Effector memory CD4-positive, alpha-beta T cell (primary cell): ENCODE results near the gene SMAD7.

Experiments
- DNase-seq, 3 donors: peaks; one replicate each; pipeline ENCODE4 v3.0.0-alpha.2; 2020
- H3K27ac ChIP-seq: 2 replicates; pipeline ENCODE4 v1.7.0; 2013; ENCODE audit warnings: mild to moderate bottlenecking, low read length, moderate library complexity; ENCODE audit not compliant: insufficient read depth, poor library complexity, severe bottlenecking
- H3K27me3 ChIP-seq: replicated peaks from 2 replicates; pipeline ENCODE4 v1.7.0; 2013; ENCODE audit warnings: mild to moderate bottlenecking, low read length; ENCODE audit not compliant: insufficient read depth, control insufficient read depth, poor library complexity, severe bottlenecking
- H3K36me3 ChIP-seq: 2 replicates; pipeline ENCODE4 v1.7.0; 2013; ENCODE audit warnings: mild to moderate bottlenecking, low read length, moderate library complexity; ENCODE audit not compliant: control insufficient read depth, insufficient read depth
- H3K4me1 ChIP-seq: 2 replicates; pipeline ENCODE4 v1.7.0; 2013; ENCODE audit warnings: low read length, mild to moderate bottlenecking; ENCODE audit not compliant: control insufficient read depth, insufficient read depth, poor library complexity, severe bottlenecking
- H3K4me3 ChIP-seq: 2 replicates; pipeline ENCODE4 v1.7.0; 2013; ENCODE audit warnings: low read length, low read depth, mild to moderate bottlenecking; ENCODE audit not compliant: insufficient read depth, poor library complexity, severe bottlenecking
- H3K9me3 ChIP-seq: 2 replicates; pipeline ENCODE4 v1.7.0; 2013; ENCODE audit warnings: mild to moderate bottlenecking, low read length, moderate library complexity; ENCODE audit not compliant: control insufficient read depth

The SMAD7 gene

DNA sequence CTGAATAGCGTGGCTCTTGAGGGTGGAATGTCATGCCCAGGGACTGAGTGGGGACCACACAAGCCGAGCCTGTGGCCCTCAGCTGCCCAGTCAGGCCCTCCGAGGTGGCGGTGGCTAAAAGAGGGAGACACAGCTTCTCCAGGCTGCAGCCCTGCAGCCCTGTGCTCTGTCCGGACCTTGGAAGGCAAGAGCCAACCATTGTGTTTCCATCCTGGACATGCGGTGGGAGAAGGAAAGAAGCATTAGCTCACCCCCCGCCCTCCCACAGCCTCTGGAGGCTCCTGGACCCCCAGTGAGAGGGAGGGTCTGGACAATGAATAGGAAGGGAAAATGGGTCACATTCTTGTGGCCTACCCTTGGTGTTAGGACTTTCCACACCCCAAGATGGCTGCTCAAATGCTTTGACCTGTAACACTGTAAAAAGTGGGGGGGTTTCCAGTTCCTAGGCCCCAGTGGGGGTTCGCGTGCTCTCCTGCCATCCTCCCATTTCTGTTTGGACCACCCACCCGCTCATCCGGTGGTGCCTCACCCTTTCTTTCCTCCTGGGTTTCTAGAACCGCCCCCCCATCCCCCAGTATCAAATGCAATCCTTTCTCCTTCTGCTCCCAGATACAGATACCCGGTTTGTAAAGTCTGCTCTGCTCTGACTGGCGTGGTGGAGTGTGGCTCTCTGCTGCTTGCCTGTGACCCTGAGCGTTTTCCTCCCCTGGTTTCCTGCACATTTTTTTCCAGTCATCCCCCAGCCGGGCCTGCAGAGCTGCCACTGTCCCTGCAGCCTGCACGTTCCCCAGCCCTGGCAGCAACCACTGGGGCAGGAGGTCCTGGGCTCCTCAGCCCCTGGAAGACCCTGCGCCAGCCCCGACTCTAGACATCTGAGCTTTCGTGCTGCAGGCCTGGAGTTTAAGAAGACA is 36.3 kb upstream of the SMAD7 start:
- Histone ChIP-seq H3K36me3 (no peaks in the 10 kb centered on the region), H3K9me3 (no peaks in the 10 kb centered on the region), H3K27me3 (no peaks in the 10 kb centered on the region), H3K4me3 (no peak overlapping the region), H3K27ac (no peak overlapping the region), H3K4me1 (no peaks in the 10 kb centered on the region)
- no peak for DNase-seq

DNA sequence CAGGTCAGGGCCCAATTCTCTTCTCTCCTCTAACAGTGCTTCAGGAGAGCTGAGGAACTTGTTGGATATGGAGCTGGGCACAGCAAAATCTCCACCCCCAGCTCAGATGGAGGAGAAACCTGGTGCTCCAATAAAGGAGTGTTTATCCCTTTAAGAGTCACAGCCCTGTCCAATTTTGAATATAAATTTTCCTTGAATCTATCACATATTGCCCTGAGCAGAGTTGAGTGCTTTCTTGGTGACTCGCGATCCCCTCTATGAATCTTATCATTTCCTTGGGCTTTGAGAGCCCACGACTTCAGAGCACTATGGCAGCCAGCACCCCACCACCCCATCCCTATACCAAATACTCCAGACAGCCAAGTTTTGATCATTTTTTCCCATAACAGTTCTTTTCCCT is 34.4 kb upstream of the SMAD7 start:
- no peaks in the 10 kb centered on the region for H3K27me3 ChIP-seq
- no peaks in the 10 kb centered on the region for H3K36me3 ChIP-seq
- H3K4me3 ChIP-seq: no peak overlapping the region
- H3K4me1 ChIP-seq: no peaks in the 10 kb centered on the region
- no peaks in the 10 kb centered on the region for H3K9me3 ChIP-seq
- DNase-seq: no peak
- no peak overlapping the region for H3K27ac ChIP-seq

DNA sequence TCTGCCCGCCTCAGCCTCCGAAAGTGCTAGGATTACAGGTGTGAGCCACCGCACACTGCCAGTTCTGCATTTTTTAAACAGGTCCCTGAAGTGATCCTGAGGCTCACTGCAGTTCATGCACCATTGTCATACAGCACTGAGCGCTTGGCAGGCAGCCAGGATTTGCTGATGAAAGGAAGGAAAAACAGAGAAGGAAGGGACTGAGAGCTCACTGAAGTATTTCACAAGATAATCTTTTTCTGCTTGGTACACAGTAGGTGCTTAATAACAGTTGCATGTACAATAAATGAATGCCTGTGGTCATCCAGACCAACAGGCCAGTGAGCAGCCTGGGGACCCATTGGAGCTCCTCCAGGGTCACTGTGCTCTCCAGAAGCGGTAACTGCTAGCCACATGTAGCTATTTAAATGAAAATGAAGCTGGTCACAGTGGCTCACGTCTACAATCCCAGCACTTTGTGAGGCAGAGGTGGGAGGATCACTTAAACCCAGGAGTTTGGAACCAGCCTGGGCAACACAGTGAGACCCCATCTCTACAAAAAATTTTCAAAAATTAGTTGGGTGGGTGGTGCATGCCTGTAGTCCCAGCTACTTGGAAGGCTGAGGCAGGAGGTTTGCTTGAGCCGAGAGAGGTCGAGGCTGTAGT is 33.1 kb upstream of the SMAD7 start:
- Histone ChIP-seq H3K27me3 (no peaks in the 10 kb centered on the region), H3K36me3 (no peaks in the 10 kb centered on the region), H3K9me3 (no peaks in the 10 kb centered on the region), H3K4me3 (no peak overlapping the region), H3K27ac (no peak overlapping the region), H3K4me1 (no peaks in the 10 kb centered on the region)
- no peak for DNase-seq

DNA sequence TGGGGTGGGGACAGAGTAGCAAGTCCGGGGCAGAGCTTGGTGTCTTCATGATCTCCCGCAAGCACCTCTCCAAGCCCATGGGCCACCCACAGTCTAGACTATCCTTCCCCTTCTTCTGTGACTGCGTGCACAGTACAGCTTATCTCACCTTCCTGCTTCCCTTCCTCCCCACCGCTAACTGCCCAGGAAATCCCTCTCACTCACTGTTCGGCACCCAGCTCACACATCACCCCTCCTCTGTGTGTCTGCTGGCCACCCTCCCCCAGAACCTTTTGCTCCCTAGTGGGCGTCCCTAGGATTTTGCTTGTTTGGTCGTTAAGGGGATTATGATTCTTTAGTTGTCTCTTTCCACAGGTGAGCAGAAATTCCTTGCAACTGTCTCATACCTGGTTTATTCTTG is 31.5 kb upstream of the SMAD7 start:
- no peak overlapping the region for H3K4me3 ChIP-seq
- DNase-seq: no peak
- no peaks in the 10 kb centered on the region for H3K9me3 ChIP-seq
- H3K4me1 ChIP-seq: no peaks in the 10 kb centered on the region
- no peaks in the 10 kb centered on the region for H3K36me3 ChIP-seq
- no peaks in the 10 kb centered on the region for H3K27me3 ChIP-seq
- no peak overlapping the region for H3K27ac ChIP-seq

DNA sequence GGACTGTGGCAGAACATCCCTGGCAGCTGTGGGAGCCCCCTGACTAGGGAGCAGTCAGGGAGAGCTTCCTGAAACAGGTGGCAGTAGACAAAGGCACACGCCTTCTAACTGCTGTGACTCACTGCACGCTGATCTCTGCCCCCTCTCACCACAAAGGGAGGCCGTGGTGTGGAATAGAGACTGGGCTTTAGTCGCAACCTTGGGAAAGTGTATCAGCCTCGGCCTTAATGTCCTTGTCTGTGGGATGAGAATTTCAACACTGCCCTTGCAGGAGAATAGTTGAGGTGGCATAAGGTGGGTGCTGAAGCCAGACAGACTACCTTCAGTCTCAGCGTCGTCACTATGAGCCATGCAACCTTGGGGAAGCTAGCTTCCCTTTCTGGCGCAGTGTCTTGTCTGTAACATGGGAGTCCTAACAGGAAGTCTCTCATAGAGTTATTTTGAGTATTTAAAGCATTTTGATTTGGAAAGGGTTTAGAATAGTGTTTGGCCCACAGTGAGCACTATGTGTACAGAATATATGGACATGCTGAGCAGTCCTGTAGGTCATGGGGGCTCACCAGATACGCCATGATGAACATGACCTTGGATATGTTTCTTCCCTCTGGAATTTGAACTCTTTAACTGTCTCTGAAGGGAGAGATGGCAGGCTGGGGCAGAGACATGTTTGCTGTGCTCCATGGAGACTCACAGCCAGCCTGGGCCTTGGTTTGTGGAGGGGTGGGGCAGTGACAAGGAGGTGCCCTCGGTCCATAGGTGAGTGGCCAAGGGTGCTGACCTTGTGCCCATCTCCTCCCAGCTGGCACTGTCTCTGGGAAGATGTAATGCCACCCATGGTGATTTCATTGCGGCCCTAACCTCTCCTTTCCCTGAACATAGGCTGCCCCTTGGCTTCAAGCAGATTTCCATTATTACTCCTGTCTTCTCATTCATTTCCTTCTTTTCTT is 29.5 kb upstream of the SMAD7 start:
- Histone ChIP-seq H3K4me1 (peaks cover 9% of the 10 kb centered on the region), H3K4me3 (no peak overlapping the region), H3K27me3 (peaks cover 1% of the 10 kb centered on the region), H3K27ac (no peak overlapping the region), H3K9me3 (no peaks in the 10 kb centered on the region), H3K36me3 (no peaks in the 10 kb centered on the region)
- DNase-seq: no peak

DNA sequence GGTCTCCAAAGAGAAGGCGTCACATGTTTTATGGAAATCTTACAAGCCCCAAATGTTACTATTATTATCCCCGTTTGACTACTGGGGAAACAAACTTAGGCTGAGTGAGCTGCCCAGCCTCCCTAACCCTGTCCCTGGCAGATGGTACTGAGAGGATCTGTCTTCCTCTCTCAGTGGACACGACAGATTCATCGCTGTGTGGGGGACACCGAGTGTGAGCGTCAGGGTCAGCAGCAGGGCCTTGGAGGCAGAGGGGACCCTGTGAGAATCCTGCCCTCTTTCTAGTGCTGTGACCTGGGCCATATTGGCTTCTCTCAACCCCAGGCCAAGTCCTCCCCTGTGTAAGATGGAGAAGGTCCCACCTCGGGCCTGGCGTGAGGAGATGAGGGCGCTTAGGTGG is 27.1 kb upstream of the SMAD7 start:
- peaks cover 5% of the 10 kb centered on the region for H3K27me3 ChIP-seq
- H3K4me3 ChIP-seq: no peak overlapping the region
- H3K36me3 ChIP-seq: no peaks in the 10 kb centered on the region
- DNase-seq: no peak
- no peaks in the 10 kb centered on the region for H3K9me3 ChIP-seq
- peaks cover 12% of the 10 kb centered on the region for H3K4me1 ChIP-seq
- H3K27ac ChIP-seq: no peak overlapping the region

DNA sequence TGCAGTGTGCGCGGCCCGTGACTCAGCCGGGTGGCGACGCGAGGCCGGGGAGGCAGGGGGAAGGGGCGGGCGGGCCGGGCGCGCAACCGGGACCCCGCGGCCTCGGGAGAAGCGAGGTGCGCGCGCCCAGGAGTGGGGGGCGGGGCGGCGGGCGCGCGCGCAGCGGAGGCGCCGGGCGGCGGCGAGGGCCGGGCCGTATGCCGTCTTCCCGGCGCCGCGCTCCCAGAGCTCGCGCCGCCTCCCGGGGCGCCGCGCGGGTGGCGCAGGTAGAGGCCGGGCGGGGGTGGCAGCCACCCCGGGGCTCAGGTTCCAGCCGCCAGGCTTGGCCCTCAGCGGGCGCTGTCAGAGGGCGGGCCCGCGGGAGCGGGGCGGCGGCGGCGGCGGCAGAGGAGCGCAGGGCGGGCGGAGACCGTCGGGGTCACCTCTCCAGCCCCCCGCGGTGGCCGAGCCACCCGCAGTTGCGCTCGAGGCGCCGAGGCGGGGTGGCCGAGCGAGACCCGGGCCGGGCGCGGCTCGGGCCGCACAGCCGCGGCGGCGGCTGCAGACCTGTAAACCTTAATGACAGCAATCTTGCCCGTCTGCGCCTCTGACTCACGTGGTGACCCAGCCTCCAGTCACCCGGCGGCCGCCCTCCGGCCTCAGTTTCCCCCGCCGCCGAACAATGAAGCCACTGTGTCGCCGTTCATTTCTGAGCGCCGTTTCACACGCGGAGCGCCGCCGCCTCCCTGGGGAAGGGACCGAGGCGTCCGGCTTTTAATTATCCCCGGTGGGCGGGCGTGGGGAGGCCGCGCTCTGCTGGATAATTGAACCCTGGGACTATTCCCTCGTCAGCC is 25.3 kb upstream of the SMAD7 start:
- Histone ChIP-seq H3K4me1 (peaks cover 12% of the 10 kb centered on the region), H3K4me3 (peak overlapping the region; percentile 54), H3K27ac (no peak overlapping the region), H3K27me3 (peaks cover 5% of the 10 kb centered on the region), H3K36me3 (no peaks in the 10 kb centered on the region), H3K9me3 (no peaks in the 10 kb centered on the region)
- DNase-seq: peak; percentile 35 to 39 (median 36)

DNA sequence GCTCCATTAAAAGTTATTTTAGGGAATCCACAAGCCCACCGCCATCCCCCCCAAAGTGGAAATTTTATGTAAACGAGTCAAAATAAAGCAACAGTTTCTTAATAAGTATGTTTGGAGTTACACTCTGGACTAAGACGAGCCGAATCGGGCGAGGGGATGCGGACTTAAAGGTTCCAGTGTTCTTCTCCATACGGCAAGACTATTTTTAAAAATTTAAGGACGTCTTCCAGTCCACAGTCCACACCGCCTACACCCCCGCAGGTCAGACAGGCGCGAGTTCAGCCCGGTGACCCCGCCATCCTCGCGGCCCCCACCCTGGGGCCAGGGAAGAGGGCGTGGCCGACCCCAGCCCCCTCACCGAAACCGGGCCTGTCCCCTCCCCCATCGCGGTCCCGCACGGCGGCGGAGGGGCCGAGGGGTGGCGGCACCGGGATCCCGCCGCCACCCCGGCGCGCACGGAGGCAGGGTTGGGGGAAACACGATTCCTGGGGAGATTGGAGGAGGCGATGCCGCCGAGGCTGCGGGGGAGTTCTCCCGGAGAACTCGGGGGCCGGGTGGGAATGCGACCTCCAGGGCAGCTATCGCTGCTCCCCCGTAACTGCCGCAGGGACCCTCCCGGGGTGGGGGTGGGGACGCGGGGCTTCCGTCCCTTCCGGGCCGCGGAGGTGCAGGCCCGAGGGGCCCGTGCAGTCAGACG is 24.5 kb upstream of the SMAD7 start:
- Histone ChIP-seq H3K4me3 (peak overlapping the region; percentile 48), H3K27ac (no peak overlapping the region), H3K9me3 (no peaks in the 10 kb centered on the region), H3K36me3 (no peaks in the 10 kb centered on the region), H3K4me1 (peaks cover 12% of the 10 kb centered on the region), H3K27me3 (peaks cover 5% of the 10 kb centered on the region)
- no peak for DNase-seq
